Esophagus squamous epithelium (tissue), 4 donors: ENCODE measurements around the gene KIF26B.

Experiments used
- POLR2A ChIP-seq, 4 donors: fragments of 450-650 bp; IDR thresholded peaks; one replicate each; pipeline ENCODE4 v1.6.1; 2017; ENCODE audit warnings: antibody characterized with exemption in 4 of 4, mild to moderate bottlenecking in 4 of 4, moderate library complexity in 3 of 4
- TF ChIP-seq, protein P1 (sequence below), 6 experiments: fragments of 450-650 bp in 4 of 6; fragments of 200-600 bp in 2 of 6; sonication (generic) in 2 of 6; IDR thresholded peaks; one replicate each; pipeline ENCODE4 v1.5.1; 2016 to 2019; ENCODE audit warnings: antibody characterized with exemption in 6 of 6, mild to moderate bottlenecking in 4 of 6, moderate library complexity in 4 of 6

DNA sequence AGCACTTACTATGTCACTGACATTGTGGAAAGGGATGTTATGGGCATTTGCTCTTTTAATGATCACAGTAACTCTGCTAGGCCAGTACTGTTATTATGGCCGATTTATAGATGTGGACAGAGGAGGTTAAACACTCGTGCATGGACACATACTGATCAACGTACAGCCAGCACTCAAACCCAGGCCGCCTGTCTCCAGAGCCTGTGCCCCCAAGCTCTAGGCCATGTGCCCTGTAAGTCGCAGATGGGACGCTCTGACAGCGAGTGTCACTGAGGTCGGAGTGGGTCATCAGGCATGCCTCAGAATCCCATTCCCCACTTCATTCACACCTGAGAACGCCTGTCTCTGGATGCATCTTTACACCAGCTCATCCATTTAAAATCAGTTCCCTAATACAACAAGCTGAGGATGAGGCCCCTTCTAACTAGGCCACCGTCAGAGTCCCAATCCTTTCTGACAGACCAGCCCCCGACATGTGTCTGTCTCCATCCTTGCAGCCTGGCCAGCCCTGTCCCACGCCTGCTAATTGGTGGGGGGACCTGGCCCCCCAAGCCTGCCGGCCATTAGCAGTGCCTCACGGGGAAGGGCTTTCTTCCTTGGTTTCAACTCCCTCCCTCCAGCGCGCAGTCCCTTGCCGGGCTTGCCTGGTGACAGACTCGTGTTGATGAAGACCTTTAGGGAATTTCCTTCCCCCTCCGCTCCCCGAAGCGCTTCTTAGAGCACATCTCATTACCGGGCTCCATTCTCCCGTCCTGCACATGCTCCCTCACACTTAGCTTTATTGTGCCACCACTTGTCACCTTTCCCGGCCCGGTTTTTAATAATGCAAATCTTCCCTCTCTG is 436.8 kb downstream of the KIF26B start:
- TF ChIP-seq POLR2A (IDR thresholded peaks at IDR 0.05) = no peak
- TF ChIP-seq, protein P1, sequence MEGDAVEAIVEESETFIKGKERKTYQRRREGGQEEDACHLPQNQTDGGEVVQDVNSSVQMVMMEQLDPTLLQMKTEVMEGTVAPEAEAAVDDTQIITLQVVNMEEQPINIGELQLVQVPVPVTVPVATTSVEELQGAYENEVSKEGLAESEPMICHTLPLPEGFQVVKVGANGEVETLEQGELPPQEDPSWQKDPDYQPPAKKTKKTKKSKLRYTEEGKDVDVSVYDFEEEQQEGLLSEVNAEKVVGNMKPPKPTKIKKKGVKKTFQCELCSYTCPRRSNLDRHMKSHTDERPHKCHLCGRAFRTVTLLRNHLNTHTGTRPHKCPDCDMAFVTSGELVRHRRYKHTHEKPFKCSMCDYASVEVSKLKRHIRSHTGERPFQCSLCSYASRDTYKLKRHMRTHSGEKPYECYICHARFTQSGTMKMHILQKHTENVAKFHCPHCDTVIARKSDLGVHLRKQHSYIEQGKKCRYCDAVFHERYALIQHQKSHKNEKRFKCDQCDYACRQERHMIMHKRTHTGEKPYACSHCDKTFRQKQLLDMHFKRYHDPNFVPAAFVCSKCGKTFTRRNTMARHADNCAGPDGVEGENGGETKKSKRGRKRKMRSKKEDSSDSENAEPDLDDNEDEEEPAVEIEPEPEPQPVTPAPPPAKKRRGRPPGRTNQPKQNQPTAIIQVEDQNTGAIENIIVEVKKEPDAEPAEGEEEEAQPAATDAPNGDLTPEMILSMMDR (IDR thresholded peaks at IDR 0.05) = no peak
